AG08395 (cell line): Measurements from ENCODE around the gene AK9.

ENCODE experiments used
- DNase-seq: peaks from one replicate; pipeline ENCODE4 v3.0.0; 2012; ENCODE audit warnings: mixed read lengths, low spot score

The AK9 gene

DNA sequence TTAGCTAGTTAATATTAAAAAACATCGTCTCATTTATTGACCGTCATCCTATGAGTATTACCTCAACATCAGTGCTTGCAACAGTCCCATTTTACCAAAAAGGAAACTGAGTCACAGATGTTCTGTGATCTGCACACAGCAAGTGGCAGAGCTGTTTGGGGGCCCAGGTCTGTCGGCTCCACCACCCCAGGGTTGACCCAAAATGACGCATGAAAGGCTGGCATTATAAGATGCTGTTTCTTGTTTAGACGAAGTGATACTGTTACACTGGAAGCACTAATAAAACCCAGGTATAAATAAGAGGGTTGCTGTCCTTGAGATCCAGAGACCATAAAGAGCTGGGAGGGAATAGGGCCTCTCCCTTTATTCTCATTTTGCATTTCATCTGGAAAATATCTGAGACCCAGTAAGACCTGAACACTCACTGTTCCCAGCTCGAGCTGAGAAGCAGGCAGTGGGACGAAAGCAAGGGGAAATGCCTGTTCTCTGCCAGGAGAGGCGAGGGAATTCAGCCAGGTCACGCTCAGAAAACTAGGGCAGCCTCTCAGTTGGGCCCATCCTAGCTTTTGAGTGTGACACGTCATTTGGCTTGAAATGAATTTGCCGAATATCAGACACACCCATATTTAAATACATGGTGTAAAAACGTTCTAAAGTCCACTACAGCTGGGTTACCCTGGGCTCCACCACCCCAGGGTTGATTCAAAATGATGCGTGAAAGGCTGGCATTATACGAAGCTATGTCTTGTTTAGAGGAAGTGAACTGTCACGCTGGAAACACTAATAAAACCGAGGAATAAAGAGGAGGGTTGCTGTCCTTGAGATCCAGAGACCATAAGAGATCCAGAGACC lies 234.1 kb downstream of the AK9 start:
- DNase-seq: peak; percentile 86

DNA sequence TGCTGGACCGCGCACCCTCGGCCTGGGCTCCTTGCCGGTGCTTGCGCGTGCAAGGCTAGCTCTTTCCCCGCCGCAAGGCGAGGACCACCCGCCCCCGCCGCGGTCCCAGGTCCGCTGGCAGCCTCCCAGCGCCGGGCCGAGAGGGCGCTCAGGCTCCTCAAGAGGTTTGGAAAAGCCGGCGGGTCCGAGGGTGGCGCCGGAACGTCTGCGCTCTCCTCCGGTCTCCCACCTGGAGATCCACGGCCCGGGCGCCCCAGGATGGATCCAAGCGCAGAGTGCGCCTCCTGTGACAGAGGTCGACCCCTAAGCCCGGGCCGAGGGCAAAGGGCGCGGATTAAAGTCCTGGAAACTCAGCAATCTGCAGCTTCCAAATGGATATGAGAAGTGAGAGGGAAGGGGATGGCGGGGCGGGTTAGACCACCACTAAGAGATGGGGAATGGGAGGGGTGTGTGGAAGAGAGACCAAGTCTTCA lies 234.9 kb downstream of the AK9 start:
- DNase-seq: no peak

GRCh38 chr6:109455437-109456110 lies 235.4 kb downstream of the AK9 start, which contains the start of gene MICAL1:
TSS of gene MICAL1 (minus strand) at chr6:109455772. CDS start at chr6:109454196, 1,576 bp downstream.
- DNase-seq: peak; percentile 83

DNA sequence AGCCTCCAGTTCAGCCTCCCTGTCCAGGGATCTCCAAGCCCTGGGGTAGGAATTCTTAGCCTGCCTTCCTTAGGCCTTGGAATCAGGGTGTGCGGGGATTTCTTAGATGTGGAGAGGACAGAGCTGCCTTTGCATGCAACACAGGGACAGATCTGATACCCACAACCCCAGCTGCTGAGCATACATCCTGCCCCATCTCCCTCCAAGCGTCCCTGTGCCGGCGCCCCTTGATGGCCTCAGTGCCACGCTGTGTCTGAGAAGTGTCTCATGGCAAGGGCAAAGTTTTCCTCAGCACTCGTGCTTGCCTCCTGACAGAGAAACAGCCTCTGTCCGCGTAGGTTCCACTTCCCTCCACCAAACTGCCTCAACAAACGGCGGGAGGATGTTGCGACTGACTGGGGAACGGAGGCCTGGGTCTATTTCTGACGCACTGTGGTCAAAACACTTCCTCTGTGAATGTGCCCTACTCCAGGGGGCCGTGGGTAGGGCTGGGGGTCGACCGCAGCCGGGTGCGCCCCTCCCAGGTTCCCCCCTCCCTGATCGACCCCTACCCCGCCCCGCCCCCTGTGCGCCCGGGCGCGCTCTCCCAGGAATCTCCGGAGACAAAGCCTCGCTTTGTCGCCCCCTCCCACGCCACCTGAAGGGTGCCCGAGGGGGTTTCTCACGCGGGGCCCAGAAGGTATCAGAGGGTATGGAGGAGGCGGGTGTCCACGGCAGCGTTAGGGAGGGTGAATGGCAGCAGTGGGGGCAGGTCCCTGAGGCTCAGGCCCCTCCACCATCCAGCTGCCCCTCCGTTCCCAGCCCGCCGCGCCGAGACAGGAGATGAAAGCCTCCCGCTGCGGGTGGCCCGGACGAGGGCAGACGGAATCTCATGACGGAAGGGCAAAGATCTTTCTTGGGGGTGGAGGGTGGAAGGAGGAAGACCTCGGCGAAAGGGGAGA lies 236.2 kb downstream of the AK9 start:
- DNase-seq: peak; percentile 17

GRCh38 chr6:109453594-109454495 lies 237.2 kb downstream of the AK9 start:
- peak; percentile 64 for DNase-seq

DNA sequence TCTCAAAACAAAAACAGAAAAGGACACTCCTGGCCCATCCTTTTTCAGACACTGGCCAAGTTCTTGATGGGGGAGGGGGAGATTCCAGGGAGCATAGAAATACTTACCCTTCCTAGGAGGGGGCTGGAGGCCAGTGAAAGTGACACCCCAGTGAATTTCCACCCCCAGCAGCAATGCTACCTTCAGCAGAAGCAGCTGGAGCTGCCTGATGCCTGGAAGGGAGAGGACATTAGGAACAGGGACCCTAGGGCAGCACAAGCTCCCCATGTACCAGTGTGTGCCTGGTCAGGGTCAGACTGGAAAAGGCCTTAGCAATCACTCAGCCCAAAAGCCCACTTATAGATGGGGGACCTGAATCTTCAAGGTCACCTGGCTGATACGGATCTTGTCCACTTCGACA lies 237.8 kb downstream of the AK9 start:
- no peak for DNase-seq

DNA sequence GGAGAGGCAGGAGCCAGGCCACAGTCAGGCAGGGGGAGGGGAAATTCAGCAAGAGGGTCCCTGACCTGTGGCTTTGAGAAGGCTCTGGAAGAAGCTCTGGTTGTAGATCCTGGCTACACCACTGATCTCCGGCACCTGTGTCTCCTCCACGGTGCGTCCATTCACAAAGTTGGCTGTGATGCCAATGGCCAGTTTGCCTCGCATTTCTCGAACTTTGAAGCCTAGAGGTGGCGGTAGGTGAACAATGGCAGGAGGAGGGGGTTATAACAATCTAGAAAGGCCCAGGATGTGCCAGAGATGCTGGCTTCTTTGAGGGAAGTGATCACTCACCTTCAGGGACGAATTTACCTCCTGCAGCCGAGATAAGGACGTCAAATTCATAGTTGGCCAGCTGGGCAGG lies 238.8 kb downstream of the AK9 start:
- no peak for DNase-seq

GRCh38 chr6:109451376-109451775 lies 239.6 kb downstream of the AK9 start:
- DNase-seq: no peak

GRCh38 chr6:109450801-109451200 lies 240.2 kb downstream of the AK9 start:
- no peak for DNase-seq

DNA sequence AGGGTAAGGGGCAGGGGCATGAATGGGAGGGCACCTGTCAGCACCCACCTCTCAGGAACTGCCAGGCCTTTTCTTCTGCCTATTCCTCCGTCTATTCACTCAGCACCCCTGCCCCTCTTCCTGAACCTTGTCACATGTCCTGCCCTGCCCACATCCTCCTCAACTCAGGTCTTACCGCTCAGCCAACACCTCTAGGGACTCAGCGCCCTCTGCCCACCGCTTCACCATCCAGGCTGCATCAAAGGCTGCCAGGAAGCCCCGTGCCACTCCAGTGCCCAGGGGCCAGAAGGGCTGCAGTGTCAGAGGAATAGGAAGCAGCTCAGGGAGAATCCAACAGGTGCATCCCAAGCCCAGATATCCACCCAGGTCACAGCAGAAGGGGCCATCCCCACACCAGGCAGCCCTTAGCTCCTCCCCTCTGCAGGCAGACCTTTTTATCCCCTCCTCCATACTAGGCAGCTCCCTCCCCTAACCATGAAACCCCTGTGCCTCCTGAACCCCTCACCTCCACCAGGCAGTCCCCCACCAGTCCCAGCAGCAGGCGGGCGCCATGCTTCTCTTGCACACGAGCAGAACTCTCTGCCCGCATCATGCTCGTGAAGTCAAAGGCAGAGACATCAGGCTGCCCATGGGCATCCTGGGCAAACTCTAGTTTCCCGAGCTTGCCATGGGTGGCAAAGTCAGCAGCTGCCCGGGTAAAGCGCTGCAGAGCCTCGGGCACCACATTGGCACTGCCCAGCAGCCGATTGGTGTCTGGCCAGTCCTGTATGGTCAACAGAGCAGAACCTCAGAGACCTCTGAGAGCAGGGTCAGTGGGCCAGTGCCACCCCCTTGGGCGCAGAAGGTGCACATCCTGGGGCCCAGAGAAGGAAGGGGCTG lies 241.0 kb downstream of the AK9 start:
- no peak for DNase-seq

- DNase-seq: no peak
Observed at GRCh38 chr6:109449064-109449794, 241.8 kb downstream of the AK9 start.

- no peak for DNase-seq
Observed at GRCh38 chr6:109448615-109449014, 242.4 kb downstream of the AK9 start.

GRCh38 chr6:109447878-109448555 lies 243.0 kb downstream of the AK9 start:
- no peak for DNase-seq

- DNase-seq: no peak
Observed at GRCh38 chr6:109447087-109447486, 243.9 kb downstream of the AK9 start.

DNA sequence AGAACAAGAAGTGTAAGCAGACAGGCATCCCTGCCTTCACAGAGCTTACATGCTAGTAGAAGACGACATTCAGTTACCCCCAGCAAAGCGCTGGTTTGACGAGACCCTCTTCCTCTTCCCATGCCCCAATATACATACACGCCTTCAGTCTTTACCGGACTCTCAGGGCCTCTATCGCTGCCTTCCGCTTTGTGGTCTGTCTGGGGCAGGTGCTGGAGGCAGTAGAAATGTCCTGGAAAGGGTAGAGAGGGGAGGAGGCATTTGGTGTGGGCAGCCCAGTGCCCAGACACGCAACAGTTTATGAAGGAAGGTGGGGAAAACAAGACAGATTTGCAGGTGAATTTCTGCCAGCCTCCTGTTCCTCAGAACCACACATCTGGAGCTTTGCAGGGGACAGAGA lies 244.5 kb downstream of the AK9 start:
- no peak for DNase-seq

GRCh38 chr6:109446072-109446471 lies 244.9 kb downstream of the AK9 start:
- no peak for DNase-seq

DNA sequence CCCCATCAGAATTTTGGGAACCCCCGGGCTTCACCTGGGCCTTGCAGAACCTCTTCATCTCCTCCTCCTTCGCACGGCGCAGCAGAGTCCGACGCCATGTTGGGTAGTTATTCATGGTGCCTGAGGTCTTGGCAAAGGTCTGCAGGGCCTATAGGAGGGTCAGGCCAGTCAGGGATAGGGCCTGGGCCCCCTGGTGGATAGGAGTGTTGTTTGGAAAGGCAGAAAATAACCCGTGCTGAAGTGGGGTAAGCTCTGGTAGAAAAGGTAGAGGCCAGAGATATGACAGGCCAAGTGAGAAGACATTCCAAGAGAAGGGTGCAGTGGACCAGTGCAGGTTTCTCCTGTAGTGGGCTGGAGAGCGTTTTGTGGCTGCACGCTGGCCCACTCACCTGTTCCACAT lies 245.6 kb downstream of the AK9 start:
- DNase-seq: no peak

GRCh38 chr6:109443425-109443950 lies 247.5 kb downstream of the AK9 start:
- no peak for DNase-seq
